Lower leg skin (tissue), 4 donors: ENCODE data around the gene TAF1A. TPM values are rescaled to one million over a fixed set of nuclear protein-coding genes. Genes with fewer than 3 reads are reported as not detected.

Experiments used
- DNase-seq, 2 donors: peaks; one replicate each; pipeline ENCODE4 v3.0.0-alpha.2; 2019; ENCODE audit warnings: low spot score in 2 of 2
- H3K4me3 ChIP-seq: fragments of 200-600 bp; sonication (generic); 2 replicates; pipeline ENCODE4 v1.5.1; 2017; ENCODE audit warnings: mild to moderate bottlenecking, low read depth; ENCODE audit not compliant: poor library complexity, severe bottlenecking
- POLR2A ChIP-seq, 2 donors: fragments of 450-650 bp; IDR thresholded peaks; one replicate each; pipeline ENCODE4 v1.6.1; 2016 to 2017; ENCODE audit warnings: antibody characterized with exemption in 2 of 2, mild to moderate bottlenecking in 1 of 2, moderate library complexity in 1 of 2
- WGBS, 2 donors: methylation state at CpG; one replicate each; pipeline ENCODE4 v1.1.5; 2018; 5-methylcytosine and 5-hydroxymethylcytosine counted together
- intact Hi-C: fragments of 100-400 bp; cut with DNase I; formaldehyde crosslinking; loops from one replicate; pipeline ENCODE4 v1.15.0; 2023; ENCODE audit warnings: low total_unique reads
- total RNA-seq, 4 donors: library from RNA; depleted of rRNA; stranded (reverse); fragments of >200 nt; gene quantifications; one replicate each; pipeline ENCODE4 v1.1.0, GENCODE V29; 2016
- TF ChIP-seq, protein P1 (sequence below), 3 donors: fragments of 450-650 bp; IDR thresholded peaks; one replicate each; pipeline ENCODE4 v1.5.1; 2016; ENCODE audit warnings: antibody characterized with exemption in 3 of 3, mild to moderate bottlenecking in 3 of 3, moderate library complexity in 2 of 3

The TAF1A gene
- total RNA-seq, 4 donors from 2014 or later = 1.3 to 7.3 (median 2.2) TPM

- DNase-seq = no peak
- 100% methylated on average over 1 of the region's 1 CpG for WGBS, 2 donors
- H3K4me3 ChIP-seq = no peak overlapping the region
- intact Hi-C loops = no loop called here
- TF ChIP-seq, protein P1, sequence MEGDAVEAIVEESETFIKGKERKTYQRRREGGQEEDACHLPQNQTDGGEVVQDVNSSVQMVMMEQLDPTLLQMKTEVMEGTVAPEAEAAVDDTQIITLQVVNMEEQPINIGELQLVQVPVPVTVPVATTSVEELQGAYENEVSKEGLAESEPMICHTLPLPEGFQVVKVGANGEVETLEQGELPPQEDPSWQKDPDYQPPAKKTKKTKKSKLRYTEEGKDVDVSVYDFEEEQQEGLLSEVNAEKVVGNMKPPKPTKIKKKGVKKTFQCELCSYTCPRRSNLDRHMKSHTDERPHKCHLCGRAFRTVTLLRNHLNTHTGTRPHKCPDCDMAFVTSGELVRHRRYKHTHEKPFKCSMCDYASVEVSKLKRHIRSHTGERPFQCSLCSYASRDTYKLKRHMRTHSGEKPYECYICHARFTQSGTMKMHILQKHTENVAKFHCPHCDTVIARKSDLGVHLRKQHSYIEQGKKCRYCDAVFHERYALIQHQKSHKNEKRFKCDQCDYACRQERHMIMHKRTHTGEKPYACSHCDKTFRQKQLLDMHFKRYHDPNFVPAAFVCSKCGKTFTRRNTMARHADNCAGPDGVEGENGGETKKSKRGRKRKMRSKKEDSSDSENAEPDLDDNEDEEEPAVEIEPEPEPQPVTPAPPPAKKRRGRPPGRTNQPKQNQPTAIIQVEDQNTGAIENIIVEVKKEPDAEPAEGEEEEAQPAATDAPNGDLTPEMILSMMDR (IDR thresholded peaks at IDR 0.05) = no peak
- TF ChIP-seq POLR2A (IDR thresholded peaks at IDR 0.05) = no peak
These were observed 28.1 kb downstream of the TAF1A start for GRCh38 chr1:222561656-222562055.

GRCh38 chr1:222557574-222557973, 32.2 kb downstream of the TAF1A start:
- 84 to 97% methylated on average over 7 of the region's 7 CpGs for WGBS, 2 donors
- TF ChIP-seq, protein P1 (IDR thresholded peaks at IDR 0.05) = no peak

GRCh38 chr1:222557148-222557547, 32.6 kb downstream of the TAF1A start:
- H3K4me3 ChIP-seq = no peak overlapping the region
- TF ChIP-seq, protein P1 (IDR thresholded peaks at IDR 0.05) = no peak
- no peak for TF ChIP-seq POLR2A (IDR thresholded peaks at IDR 0.05)
- no peak for DNase-seq
- WGBS, 2 donors = 74 to 75% methylated on average over 6 of the region's 6 CpGs
- intact Hi-C loops = no loop called here

More at GRCh38 chr1:222557574-222557973, 32.2 kb downstream of the TAF1A start:
- no peak overlapping the region for H3K4me3 ChIP-seq
- intact Hi-C loops = no loop called here
- no peak for DNase-seq

- no peak for DNase-seq
- intact Hi-C loops = no loop called here
- no peak overlapping the region for H3K4me3 ChIP-seq
- WGBS, 2 donors = 91 to 92% methylated on average over 2 of the region's 2 CpGs
- no peak for TF ChIP-seq POLR2A (IDR thresholded peaks at IDR 0.05)
- TF ChIP-seq, protein P1 (IDR thresholded peaks at IDR 0.05) = no peak
These were observed 33.6 kb downstream of the TAF1A start for GRCh38 chr1:222555992-222556615.

- TF ChIP-seq, protein P1 (IDR thresholded peaks at IDR 0.05) = no peak
- TF ChIP-seq POLR2A (IDR thresholded peaks at IDR 0.05) = no peak
- 93 to 97% methylated on average over 5 of the region's 5 CpGs for WGBS, 2 donors
- no peak for DNase-seq
- H3K4me3 ChIP-seq = no peak overlapping the region
- intact Hi-C loops = no loop called here
These were observed 35.6 kb downstream of the TAF1A start for GRCh38 chr1:222554177-222554576.

- H3K4me3 ChIP-seq = no peak overlapping the region
- WGBS, 2 donors = 57 to 69% methylated on average over 5 of the region's 5 CpGs
- TF ChIP-seq POLR2A (IDR thresholded peaks at IDR 0.05) = no peak
- TF ChIP-seq, protein P1 (IDR thresholded peaks at IDR 0.05) = no peak
- DNase-seq = no peak
- intact Hi-C loops = no loop called here
These were observed 36.9 kb downstream of the TAF1A start for GRCh38 chr1:222552882-222553281.
